AG04450 (cell line): ENCODE measurements around the gene OR2H1. TPM values are rescaled to one million over a fixed set of nuclear protein-coding genes. Genes with fewer than 3 reads are reported as not detected.

ENCODE experiments used
- CTCF ChIA-PET: fragments of 300-600, 350-600 bp; formaldehyde crosslinking; extraction: SDS; loops from one replicate; lab custom pipeline; 2022; ENCODE audit warnings: antibody characterized with exemption, inconsistent platforms; lab: Charles Lee
- POLR2A ChIA-PET: fragments of 350-600 bp; formaldehyde crosslinking; extraction: SDS; loops from one replicate; lab custom pipeline; 2021; ENCODE audit warnings: antibody characterized with exemption, inconsistent platforms; lab: Yijun Ruan, JAX
- DNase-seq: peaks from one replicate; pipeline ENCODE4 v3.0.0-alpha.2; 2011; ENCODE audit warnings: low read depth, low spot score
- H3K27ac ChIP-seq: one replicate; pipeline ENCODE4 v1.5.1; 2012; ENCODE audit warnings: low read depth, low read length, control low read depth
- H3K27me3 ChIP-seq: one replicate; pipeline ENCODE4 v1.6.0; 2012; ENCODE audit warnings: low read length; ENCODE audit not compliant: control insufficient read depth, insufficient read depth
- H3K4me3 ChIP-seq: 2 replicates; pipeline ENCODE4 v1.5.1; 2011; ENCODE audit warnings: mild to moderate bottlenecking, low read depth, low read length, control low read depth
- H3K9me3 ChIP-seq: 2 replicates; pipeline ENCODE4 v1.5.1; 2012; ENCODE audit warnings: low read length; ENCODE audit not compliant: control insufficient read depth, insufficient read depth
- CTCF ChIP-seq: IDR thresholded peaks from 2 replicates; pipeline ENCODE4 v1.5.1; 2011; ENCODE audit warnings: low read depth, low read length, control low read depth, inconsistent platforms
- polyA plus RNA-seq: library from polyadenylated mRNA; depleted of rRNA; stranded (reverse); fragments of >200 nt; gene quantifications from 2 replicates; pipeline ENCODE4 v1.2.3, GENCODE V29; 2011

OR2H1 gene
- polyA plus RNA-seq, 1 experiment: not detected

GRCh38 chr6:29479560-29479959 is 22.6 kb downstream of the OR2H1 start:
- TF ChIP-seq CTCF: no peak
- Histone ChIP-seq H3K9me3 (peaks cover 10% of the 10 kb centered on the region), H3K27ac (no peak overlapping the region), H3K4me3 (no peak overlapping the region), H3K27me3 (no peaks in the 10 kb centered on the region)
- ChIA-PET POLR2A (no interaction called here), CTCF (interaction anchor here (0.5 kb wide), 1 partner anchor 1500 kb away, joined by 3 read pairs; no protein-coding TSS in a partner anchor)
- no peak for DNase-seq

- Histone ChIP-seq H3K9me3 (peaks cover 3% of the 10 kb centered on the region; the same call in 1 of the 2 replicates), H3K4me3 (no peak overlapping the region), H3K27ac (no peak overlapping the region), H3K27me3 (no peaks in the 10 kb centered on the region)
- CTCF ChIA-PET: no interaction called here
- no peak for TF ChIP-seq CTCF
- DNase-seq: no peak
- POLR2A ChIA-PET: no interaction called here
Observed at GRCh38 chr6:29483186-29483585, 26.2 kb downstream of the OR2H1 start.

- DNase-seq: no peak
- Histone ChIP-seq H3K4me3 (no peak overlapping the region), H3K27ac (no peak overlapping the region), H3K9me3 (peaks cover 3% of the 10 kb centered on the region; the same call in 1 of the 2 replicates), H3K27me3 (no peaks in the 10 kb centered on the region)
- POLR2A ChIA-PET: no interaction called here
- CTCF ChIA-PET: no interaction called here
- TF ChIP-seq CTCF: no peak
Observed at GRCh38 chr6:29483735-29484134, 26.8 kb downstream of the OR2H1 start.

GRCh38 chr6:29486577-29486976 is 29.6 kb downstream of the OR2H1 start:
- no peak for DNase-seq
- TF ChIP-seq CTCF: no peak
- Histone ChIP-seq H3K27ac (no peak overlapping the region), H3K27me3 (no peaks in the 10 kb centered on the region), H3K9me3 (0 out of 2 replicates have a peak, but pooled peaks cover 3% of the 10 kb centered on the region), H3K4me3 (no peak overlapping the region)
- CTCF ChIA-PET: no interaction called here
- POLR2A ChIA-PET: no interaction called here

- no peaks in the 10 kb centered on the region for H3K27me3 ChIP-seq
- POLR2A ChIA-PET: no interaction called here
- H3K27ac ChIP-seq: no peak overlapping the region
- no peak for DNase-seq
- CTCF ChIA-PET: no interaction called here
- TF ChIP-seq CTCF: no peak
- H3K4me3 ChIP-seq: no peak overlapping the region
- 0 out of 2 replicates have a peak, but pooled peaks cover 3% of the 10 kb centered on the region for H3K9me3 ChIP-seq
Observed at GRCh38 chr6:29487131-29487530, 30.2 kb downstream of the OR2H1 start.
